ENCODE measurements around the gene ZSWIM7.
"Not testable (repeated sequence)": the region's sequence is repeated elsewhere in the genome, so short reads cannot be mapped to it uniquely, and the experiment has no call there.

Gene ZSWIM7

GRCh38 chr17:15998031-15998562 lies 1.4 kb downstream of the ZSWIM7 start:
- DNase-seq, result no peak

GRCh38 chr17:15996322-15996721 lies 3.2 kb downstream of the ZSWIM7 start:
- DNase-seq, result no peak

- no peak for DNase-seq
Observed at GRCh38 chr17:15981646-15982580, 17.6 kb downstream of the ZSWIM7 start.

- no peak for DNase-seq
Observed at GRCh38 chr17:15981208-15981607, 18.3 kb downstream of the ZSWIM7 start.

- DNase-seq, result not testable (repeated sequence)
Observed at GRCh38 chr17:15979013-15979412, 20.5 kb downstream of the ZSWIM7 start.

DNA sequence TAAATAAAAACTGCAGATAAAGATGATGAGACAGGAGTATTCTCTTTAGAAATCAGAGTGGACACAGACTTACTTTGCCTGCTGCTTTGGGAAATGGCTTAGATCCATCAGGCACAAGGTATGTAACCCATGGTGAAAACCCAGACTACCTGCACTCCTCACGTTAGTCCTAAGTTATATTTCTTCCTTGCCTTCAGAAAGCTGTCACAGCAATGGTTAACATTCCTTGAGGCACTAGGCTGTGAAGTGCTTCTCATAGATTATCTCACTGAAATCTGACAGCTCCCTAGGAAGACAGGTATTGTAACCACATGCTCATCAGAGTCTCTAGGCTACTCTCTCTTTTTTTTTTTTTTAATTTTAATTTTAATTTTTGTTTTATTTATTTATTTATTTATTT lies 20.9 kb downstream of the ZSWIM7 start:
- DNase-seq, result no peak

GRCh38 chr17:15977894-15978293 lies 21.6 kb downstream of the ZSWIM7 start:
- DNase-seq, result no peak

GRCh38 chr17:15973834-15974233 lies 25.7 kb downstream of the ZSWIM7 start:
- no peak for DNase-seq

DNA sequence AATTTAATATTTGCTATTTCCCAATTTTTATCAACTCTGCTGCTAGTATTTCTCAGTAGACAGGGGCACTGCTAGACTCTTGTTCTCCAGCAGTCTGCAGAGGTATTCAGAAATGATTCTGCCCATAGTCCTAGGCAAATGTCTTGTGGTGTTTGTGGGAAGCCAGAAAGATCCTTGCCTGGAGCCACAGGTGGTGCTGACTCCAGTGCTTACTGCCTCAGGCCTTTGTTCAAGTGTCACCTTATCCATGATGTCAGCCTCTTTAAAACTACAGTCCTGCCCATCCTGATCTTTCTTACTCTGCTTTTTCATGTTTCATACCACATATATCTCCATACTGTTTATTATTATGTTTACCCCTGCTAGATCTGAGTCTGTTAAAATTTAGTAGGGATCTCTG lies 26.5 kb downstream of the ZSWIM7 start:
- no peak for DNase-seq

- no peak for DNase-seq
Observed at GRCh38 chr17:15972497-15972951, 27.0 kb downstream of the ZSWIM7 start.

DNA sequence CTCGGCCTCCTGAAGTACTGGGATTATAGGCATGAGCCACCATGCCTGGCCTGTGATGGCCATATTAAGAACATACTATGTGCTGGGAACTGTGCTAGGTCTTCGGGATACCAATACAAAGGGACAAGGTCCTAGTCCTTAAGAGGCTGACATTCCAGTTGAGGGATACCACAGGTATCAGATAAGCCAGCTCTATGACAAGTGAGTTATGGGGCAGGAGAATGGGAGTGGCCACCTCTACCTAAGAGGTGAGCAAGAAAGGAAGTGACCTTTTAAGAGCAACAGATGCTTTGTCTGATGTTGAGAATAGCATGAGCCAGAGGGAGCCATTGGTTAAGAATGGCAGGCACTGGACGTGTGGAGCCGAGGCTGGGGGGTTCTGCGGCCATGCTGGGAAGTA lies 27.6 kb downstream of the ZSWIM7 start:
- DNase-seq, result no peak

DNA sequence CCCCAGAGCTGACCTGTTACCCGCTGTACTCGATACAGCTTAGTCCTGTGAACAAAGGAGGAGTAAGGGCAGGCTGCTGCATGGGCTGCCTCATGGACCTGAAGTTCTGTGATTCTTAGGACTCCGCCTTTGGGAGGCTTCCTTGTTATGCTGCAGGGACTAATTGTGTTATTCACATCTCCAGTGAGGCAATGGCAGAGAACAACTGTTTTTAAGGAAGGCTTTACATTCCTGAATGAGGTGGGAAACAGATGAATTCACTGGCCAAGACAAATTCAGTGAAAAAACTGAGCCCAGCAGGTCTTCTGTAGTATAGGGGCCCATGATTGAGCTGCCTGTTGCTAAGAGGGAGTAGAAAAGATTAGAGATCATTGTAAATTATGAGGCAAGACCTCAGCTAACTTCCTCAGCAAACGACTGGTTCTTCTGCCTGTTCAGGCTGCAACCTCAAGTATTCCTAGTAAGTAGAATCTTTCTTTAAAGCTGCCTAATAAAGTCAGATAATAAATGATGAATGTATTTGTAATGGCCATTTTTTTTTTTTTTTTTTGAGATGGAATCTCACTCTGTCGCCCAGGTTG lies 28.3 kb downstream of the ZSWIM7 start:
- no peak for DNase-seq

DNA sequence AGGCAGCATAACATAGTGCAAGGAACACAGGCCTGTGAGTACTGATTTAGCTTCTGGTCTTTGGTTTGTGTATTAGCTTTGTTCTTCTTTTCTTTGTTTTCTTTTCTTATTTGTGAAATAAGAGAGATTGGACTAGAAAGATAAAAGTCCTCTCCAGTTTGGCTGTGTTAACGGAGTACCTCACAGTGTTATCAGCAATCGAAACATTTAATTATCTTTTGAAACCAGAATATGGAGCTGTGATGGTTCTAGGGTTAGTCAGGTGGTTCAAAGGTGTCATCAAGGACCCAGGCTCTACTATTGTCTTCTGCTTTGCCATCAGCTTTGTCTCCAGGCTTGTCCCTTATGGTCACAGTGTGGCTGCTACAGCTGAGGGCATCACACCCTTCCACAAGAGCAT lies 29.0 kb downstream of the ZSWIM7 start:
- DNase-seq, result no peak

DNA sequence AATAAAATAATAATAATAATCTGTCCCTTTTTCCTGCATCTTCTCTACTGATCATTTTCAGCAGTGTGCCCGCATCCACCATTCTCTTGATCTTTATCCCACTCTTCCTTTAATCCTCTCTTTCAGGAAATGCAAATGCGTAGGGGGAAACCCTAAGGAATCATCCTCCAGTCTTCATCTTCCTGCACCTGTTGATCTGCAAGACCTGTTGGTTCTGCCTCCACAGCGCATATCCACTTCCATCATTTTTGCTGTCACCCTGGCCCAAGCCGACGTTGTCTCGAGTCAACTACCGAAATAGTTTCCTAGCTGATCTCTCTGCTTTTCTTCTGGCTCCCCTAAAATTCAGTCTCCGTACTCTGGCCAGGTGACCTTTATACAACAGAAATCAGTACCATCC lies 30.0 kb downstream of the ZSWIM7 start:
- no peak for DNase-seq

DNA sequence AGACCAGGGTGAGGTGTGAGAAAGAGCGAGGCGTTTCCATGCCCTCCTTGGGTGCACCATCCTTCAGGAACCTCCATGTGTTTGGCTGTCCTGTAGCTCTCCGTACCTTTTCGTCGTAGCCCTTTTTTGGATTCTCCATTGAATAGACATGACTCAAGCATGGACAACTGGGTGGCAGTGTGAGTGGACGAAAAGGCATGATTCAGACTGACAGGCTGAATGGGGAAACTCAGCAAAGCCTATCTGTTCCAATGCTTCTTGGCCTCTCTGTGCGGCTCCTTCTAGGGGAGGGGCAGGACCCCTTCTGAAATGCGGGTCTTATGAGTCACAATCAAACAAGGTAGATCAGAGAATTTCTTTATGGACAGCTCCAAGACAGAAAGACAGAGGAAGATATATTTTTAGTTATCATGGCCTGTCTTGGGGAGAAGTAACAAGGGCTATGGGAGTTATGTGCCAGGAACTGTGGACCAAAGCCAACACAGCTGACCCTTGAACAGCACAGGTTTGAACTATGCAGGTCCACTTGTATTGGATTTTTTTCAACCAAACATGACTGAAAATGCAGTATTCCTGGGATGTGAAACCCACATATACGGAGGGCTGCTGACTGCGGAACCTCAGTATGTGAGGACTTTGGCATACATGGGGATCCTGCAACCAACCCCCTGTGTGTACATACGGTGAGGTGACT lies 31.7 kb downstream of the ZSWIM7 start:
- no peak for DNase-seq

DNA sequence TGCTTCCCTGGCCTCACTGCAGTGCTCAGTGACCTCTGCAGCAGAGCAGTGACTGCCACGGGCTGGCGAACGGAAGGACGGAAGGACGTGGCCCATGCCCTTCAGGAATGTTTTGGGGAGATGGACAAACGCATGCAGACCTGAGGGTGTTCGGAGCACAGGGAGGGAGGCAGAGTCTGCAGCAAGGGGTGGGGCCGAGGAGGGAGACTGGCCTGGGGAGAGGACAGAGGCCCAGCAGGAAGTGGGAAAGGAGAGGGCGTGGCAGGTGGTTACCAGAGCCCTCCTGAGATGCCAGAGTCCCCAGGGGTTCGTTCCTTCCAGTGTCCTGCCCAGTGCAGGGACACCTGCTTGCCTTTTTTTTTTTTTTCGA lies 32.6 kb downstream of the ZSWIM7 start:
- DNase-seq, result no peak

- DNase-seq, result peak; percentile 34
Observed at GRCh38 chr17:15966183-15966878, 33.2 kb downstream of the ZSWIM7 start.

DNA sequence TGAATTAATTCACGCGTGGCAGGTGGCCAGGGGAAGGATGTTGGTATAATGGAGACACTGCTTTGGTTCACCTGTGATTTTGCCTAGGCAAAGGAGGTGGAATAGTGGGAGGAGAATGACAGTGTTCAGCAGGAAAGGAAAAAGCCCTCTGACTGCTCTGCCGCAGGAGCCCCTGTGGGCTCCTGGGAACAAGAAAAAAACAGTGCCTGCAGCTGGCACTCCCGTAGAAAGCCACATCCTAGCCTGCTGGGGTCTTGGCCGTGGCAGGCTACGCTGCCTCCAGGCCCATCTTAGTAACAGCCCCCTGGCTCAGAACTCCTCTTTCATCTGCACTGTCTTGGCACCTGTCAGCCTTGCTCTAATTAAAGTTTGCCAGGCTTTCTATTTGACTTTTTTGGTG lies 34.0 kb downstream of the ZSWIM7 start:
- no peak for DNase-seq

- no peak for DNase-seq
Observed at GRCh38 chr17:15963670-15964110, 35.8 kb downstream of the ZSWIM7 start.

DNA sequence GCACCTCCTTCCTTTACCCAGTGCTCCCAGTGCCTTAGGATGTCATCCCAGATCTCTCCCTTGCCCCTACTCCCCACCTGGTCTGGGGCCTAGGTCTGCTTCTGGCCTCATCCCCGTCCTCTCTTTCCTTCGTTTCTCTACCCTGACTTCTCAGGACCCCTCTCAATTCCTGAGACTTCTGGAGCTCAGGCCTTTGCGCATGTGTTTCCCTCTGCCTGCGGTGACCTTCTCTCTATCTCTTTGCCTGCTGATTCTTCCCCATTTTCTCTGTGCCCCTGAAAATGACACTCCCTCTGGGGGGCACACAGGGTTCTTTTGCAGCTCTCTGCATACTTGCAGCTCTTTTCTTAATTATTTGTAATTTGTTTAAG lies 41.0 kb downstream of the ZSWIM7 start:
- DNase-seq, result no peak

DNA sequence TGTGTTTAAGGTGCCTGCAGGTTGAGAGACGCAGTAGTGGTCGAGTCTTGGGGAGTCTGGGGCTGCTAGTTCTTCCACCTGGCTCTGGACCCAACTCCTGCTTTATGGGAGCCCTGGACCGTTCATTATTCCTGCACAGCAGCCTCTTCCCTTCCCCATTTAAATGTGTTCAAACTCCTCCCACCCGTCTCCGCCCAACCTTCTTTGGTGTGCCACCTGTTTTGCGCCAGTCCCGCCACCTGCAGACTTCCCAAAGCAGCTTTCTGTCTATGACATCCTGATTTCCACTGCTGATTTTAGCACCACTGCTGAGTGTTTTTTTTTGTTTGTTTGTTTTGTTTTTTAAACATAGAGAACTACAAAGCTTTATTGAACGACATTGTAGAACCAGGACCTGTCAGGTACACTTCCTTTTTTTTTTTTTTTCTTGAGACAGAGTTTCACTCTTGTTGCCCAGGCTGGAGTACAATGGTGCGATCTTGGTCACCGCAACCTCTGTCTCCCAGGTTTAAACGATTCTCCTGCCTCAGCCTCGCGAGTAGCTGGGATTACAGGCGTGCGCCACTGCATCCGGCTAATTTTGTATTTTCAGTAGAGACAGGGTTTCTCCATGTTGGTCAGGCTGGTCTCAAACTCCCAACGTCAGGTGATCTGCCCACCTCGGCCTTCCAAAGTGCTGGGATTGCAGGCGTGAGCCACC lies 41.7 kb downstream of the ZSWIM7 start:
- no peak for DNase-seq

GRCh38 chr17:15957206-15957605 lies 42.3 kb downstream of the ZSWIM7 start:
- no peak for DNase-seq

Data from NCI-H345 (cell line).